WTC11 (cell line): Measurements from ENCODE around the gene AGL. TPM values are rescaled to one million over a fixed set of nuclear protein-coding genes. Genes with fewer than 3 reads are reported as not detected.
"Not testable (repeated sequence)": the region's sequence is repeated elsewhere in the genome, so short reads cannot be mapped to it uniquely, and the experiment has no call there.

Experiments
- ATAC-seq: fragments of 200-7000 bp; cut with Tn5 transposase; 2 replicates; pipeline ENCODE4 v1.10.0; 2021; ENCODE audit warnings: mild to moderate bottlenecking, moderate library complexity
- CTCF ChIA-PET: fragments of 300-600 bp; sonication (Branson Sonifier 250); formaldehyde crosslinking; loops from one replicate; lab custom pipeline; 2021; ENCODE audit warnings: antibody characterized with exemption; lab: Charles Lee
- POLR2A ChIA-PET: fragments of 350-600 bp; sonication (Branson Sonifier 250); formaldehyde crosslinking; loops from one replicate; lab custom pipeline; 2021; ENCODE audit warnings: antibody characterized with exemption; lab: Charles Lee
- DNase-seq: peaks from one replicate; pipeline ENCODE4 v3.0.0; 2021; ENCODE audit warnings: low spot score
- H3K27ac Mint-ChIP-seq: 2 replicates; pipeline ENCODE4 v1.8.0; 2021; ENCODE audit warnings: mixed read lengths
- H3K27me3 Mint-ChIP-seq: 2 replicates; pipeline ENCODE4 v1.8.0; 2021; ENCODE audit warnings: low read depth, mild to moderate bottlenecking, moderate library complexity, mixed read lengths
- H3K36me3 Mint-ChIP-seq: 2 replicates; pipeline ENCODE4 v1.8.0; 2021; ENCODE audit warnings: mixed read lengths
- H3K4me1 Mint-ChIP-seq: 2 replicates; pipeline ENCODE4 v1.8.0; 2022; ENCODE audit warnings: mixed read lengths
- H3K4me3 Mint-ChIP-seq: 2 replicates; pipeline ENCODE4 v1.8.0; 2021; ENCODE audit warnings: mild to moderate bottlenecking, moderate library complexity, mixed read lengths
- H3K9me3 Mint-ChIP-seq: 2 replicates; pipeline ENCODE4 v1.8.0; 2021; ENCODE audit warnings: mixed read lengths
- ESRRA ChIP-seq: sonication (generic); formaldehyde crosslinking; IDR thresholded peaks from 2 replicates; pipeline ENCODE4 v1.8.1; 2022; ENCODE audit warnings: mild to moderate bottlenecking, missing genetic modification reagents, borderline replicate concordance
- HMGA2 ChIP-seq: fragments of 250-450 bp; sonication (Bioruptor Pico); IDR thresholded peaks from 2 replicates; pipeline ENCODE4 v1.4.0; 2021; ENCODE audit warnings: mild to moderate bottlenecking, moderate library complexity
- IRF2 ChIP-seq: sonication (generic); formaldehyde crosslinking; IDR thresholded peaks from 2 replicates; pipeline ENCODE4 v1.8.0; 2022; ENCODE audit warnings: low read depth, missing genetic modification reagents, borderline replicate concordance
- NR2C2 ChIP-seq: sonication (generic); formaldehyde crosslinking; IDR thresholded peaks from 2 replicates; pipeline ENCODE4 v1.8.0; 2022; ENCODE audit warnings: mild to moderate bottlenecking, missing genetic modification reagents
- SMAD3 ChIP-seq: sonication (generic); formaldehyde crosslinking; IDR thresholded peaks from 2 replicates; pipeline ENCODE4 v1.8.0; 2022; ENCODE audit warnings: missing genetic modification reagents, mild to moderate bottlenecking, borderline replicate concordance
- SMAD4 ChIP-seq: sonication (generic); formaldehyde crosslinking; IDR thresholded peaks from 2 replicates; pipeline ENCODE4 v1.8.0; 2022; ENCODE audit warnings: mild to moderate bottlenecking, missing genetic modification reagents
- SOX15 ChIP-seq: fragments of 250-450 bp; sonication (Bioruptor Pico); IDR thresholded peaks from 2 replicates; pipeline ENCODE4 v1.9.0; 2021; ENCODE audit warnings: mild to moderate bottlenecking
- SP1 ChIP-seq: sonication (generic); formaldehyde crosslinking; conservative IDR thresholded peaks from 2 replicates; pipeline ENCODE4 v1.8.1; 2022; ENCODE audit warnings: missing genetic modification reagents
- ZNF232 ChIP-seq: sonication (generic); formaldehyde crosslinking; IDR thresholded peaks from 2 replicates; pipeline ENCODE4 v1.8.0; 2022; ENCODE audit warnings: mild to moderate bottlenecking, missing genetic modification reagents
- ZNF396 ChIP-seq: fragments of 250-450 bp; sonication (Bioruptor Pico); IDR thresholded peaks from 2 replicates; pipeline ENCODE4 v1.8.0; 2021; ENCODE audit warnings: mild to moderate bottlenecking, moderate library complexity, borderline replicate concordance
- total RNA-seq: library from RNA; stranded (reverse); gene quantifications from 3 replicates; pipeline ENCODE4 v1.2.3, GENCODE V29; 2021
- TF ChIP-seq, protein P1 (sequence below): sonication (generic); formaldehyde crosslinking; IDR thresholded peaks from 2 replicates; pipeline ENCODE4 v1.8.0; 2022; ENCODE audit warnings: missing genetic modification reagents
- TF ChIP-seq, protein P2 (sequence below): sonication (generic); formaldehyde crosslinking; conservative IDR thresholded peaks from 2 replicates; pipeline ENCODE4 v1.8.1; 2023; ENCODE audit warnings: mild to moderate bottlenecking, low read depth, missing genetic modification reagents, moderate library complexity
- TF ChIP-seq, protein P3 (sequence below): sonication (generic); formaldehyde crosslinking; IDR thresholded peaks from 2 replicates; pipeline ENCODE4 v1.8.1; 2022; ENCODE audit warnings: mild to moderate bottlenecking, moderate library complexity, missing genetic modification reagents
- TF ChIP-seq, protein P4 (sequence below): sonication (generic); formaldehyde crosslinking; IDR thresholded peaks from 2 replicates; pipeline ENCODE4 v1.8.0; 2022; ENCODE audit warnings: mild to moderate bottlenecking, missing genetic modification reagents
- TF ChIP-seq, protein P5 (sequence below): sonication (generic); formaldehyde crosslinking; IDR thresholded peaks from 2 replicates; pipeline ENCODE4 v1.8.0; 2022; ENCODE audit warnings: mild to moderate bottlenecking, missing genetic modification reagents

AGL gene
- total RNA-seq, 1 experiment from 2014 or later, result 22.5 TPM

DNA sequence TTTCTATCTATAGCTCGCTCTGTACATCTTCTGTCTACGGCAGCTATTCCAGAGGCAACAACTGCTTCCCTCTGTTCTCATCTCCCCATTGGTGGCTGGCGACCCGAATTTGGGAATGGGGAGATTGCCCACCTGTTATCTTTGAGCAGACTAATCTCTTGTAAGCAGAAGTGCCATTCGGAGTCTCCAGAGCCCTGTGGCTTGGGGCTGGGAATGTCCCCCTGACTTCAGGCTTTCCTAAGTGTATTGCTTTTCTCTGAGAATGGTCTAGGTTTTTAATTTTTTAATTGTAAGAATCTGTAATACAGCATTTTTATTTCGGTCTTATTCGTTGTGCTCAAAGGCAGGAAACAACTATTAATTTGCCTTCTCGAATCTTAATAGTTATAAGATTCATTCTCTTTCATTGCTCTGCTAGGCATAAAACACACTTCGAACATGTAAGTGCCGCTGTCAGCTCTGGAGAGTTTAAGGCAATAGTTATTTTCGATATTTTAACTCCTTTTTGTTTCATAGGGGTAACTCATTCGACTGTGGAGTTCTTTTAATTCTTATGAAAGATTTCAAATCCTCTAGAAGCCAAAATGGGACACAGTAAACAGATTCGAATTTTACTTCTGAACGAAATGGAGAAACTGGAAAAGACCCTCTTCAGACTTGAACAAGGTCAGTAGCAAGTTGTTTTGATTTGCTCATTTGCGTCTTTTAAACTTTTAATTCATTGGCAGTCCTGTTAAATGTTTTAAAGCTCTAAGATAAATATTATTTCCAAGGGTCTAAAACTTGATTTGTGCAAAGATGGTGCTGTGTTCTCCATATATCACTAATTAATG lies 514 bp downstream of the AGL start (continued):
- TF ChIP-seq, protein P1, sequence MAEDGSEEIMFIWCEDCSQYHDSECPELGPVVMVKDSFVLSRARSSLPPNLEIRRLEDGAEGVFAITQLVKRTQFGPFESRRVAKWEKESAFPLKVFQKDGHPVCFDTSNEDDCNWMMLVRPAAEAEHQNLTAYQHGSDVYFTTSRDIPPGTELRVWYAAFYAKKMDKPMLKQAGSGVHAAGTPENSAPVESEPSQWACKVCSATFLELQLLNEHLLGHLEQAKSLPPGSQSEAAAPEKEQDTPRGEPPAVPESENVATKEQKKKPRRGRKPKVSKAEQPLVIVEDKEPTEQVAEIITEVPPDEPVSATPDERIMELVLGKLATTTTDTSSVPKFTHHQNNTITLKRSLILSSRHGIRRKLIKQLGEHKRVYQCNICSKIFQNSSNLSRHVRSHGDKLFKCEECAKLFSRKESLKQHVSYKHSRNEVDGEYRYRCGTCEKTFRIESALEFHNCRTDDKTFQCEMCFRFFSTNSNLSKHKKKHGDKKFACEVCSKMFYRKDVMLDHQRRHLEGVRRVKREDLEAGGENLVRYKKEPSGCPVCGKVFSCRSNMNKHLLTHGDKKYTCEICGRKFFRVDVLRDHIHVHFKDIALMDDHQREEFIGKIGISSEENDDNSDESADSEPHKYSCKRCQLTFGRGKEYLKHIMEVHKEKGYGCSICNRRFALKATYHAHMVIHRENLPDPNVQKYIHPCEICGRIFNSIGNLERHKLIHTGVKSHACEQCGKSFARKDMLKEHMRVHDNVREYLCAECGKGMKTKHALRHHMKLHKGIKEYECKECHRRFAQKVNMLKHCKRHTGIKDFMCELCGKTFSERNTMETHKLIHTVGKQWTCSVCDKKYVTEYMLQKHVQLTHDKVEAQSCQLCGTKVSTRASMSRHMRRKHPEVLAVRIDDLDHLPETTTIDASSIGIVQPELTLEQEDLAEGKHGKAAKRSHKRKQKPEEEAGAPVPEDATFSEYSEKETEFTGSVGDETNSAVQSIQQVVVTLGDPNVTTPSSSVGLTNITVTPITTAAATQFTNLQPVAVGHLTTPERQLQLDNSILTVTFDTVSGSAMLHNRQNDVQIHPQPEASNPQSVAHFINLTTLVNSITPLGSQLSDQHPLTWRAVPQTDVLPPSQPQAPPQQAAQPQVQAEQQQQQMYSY (CRISPR knock-in tag), result no peak
- no peak for TF ChIP-seq NR2C2 (CRISPR knock-in tag)
- no peak for TF ChIP-seq SP1 (CRISPR knock-in tag)

DNA sequence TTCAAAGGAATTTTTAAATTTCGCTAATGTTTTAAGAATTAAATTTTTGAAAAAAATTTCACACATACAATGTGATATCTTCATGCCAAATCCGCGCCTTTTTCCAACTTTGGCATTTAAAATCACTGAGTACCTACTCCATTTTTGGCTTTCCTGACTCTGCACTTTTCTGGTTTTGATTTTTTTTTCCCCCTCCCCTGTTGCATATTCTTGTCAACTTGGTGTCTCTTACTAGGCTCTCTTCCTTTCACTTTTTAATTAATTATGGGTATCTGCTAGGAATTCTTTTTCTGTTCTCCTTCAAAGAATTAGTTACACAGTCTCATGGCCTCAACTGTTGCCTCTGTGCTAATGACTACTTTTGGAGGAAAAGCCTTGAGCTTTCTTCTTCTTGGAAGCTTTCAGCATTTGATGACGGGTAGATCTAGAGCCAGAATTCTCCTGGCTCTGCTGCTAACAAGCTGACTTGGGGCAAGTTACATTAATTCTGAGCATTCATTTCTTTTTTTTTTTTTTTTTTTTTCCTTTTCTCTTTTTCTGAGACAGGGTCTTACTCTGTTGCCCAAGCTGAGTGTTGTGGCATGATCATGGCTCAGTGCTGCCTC lies 1.8 kb downstream of the AGL start:
- TF ChIP-seq, protein P2, sequence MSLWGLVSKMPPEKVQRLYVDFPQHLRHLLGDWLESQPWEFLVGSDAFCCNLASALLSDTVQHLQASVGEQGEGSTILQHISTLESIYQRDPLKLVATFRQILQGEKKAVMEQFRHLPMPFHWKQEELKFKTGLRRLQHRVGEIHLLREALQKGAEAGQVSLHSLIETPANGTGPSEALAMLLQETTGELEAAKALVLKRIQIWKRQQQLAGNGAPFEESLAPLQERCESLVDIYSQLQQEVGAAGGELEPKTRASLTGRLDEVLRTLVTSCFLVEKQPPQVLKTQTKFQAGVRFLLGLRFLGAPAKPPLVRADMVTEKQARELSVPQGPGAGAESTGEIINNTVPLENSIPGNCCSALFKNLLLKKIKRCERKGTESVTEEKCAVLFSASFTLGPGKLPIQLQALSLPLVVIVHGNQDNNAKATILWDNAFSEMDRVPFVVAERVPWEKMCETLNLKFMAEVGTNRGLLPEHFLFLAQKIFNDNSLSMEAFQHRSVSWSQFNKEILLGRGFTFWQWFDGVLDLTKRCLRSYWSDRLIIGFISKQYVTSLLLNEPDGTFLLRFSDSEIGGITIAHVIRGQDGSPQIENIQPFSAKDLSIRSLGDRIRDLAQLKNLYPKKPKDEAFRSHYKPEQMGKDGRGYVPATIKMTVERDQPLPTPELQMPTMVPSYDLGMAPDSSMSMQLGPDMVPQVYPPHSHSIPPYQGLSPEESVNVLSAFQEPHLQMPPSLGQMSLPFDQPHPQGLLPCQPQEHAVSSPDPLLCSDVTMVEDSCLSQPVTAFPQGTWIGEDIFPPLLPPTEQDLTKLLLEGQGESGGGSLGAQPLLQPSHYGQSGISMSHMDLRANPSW, result no peak
- TF ChIP-seq SOX15 (CRISPR knock-in tag), result no peak
- TF ChIP-seq, all 79 proteins: peak for 0
- Mint-ChIP-seq H3K27ac (peak overlapping the region; percentile 82), H3K4me1 (peaks cover 32% of the 10 kb centered on the region), H3K4me3 (peak overlapping the region; percentile 92), H3K27me3 (no peaks in the 10 kb centered on the region), H3K9me3 (peaks cover 5% of the 10 kb centered on the region; the same call in 1 of the 2 replicates), H3K36me3 (peaks cover 29% of the 10 kb centered on the region)
- ChIA-PET POLR2A (interaction anchor here (0.7 kb wide), 1 partner anchor 624 kb away, joined by 4 read pairs; no protein-coding TSS in a partner anchor), CTCF (no interaction called here)
- ATAC-seq, result no peak
- DNase-seq, result no peak

DNA sequence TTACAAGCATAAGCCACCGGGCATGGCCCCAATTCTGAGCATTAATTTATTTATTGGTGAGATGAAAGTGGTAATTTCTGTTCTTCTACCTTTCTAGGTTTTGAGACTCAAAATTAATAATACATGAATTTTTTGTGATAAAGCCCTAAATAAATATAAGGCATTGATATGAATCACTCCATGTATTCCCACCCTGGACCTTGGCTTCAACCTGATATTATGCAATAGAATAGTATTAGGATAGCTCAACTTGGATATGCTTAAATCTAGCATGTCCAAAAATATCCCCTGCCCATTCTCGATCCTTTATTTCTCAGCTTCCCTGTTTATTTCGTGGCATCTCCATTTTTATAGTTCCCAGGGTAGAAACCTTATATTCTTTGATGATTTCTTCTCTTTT lies 2.5 kb downstream of the AGL start:
- ATAC-seq (no peak), DNase-seq (no peak)
- no peaks in the 10 kb centered on the region for H3K27me3 Mint-ChIP-seq
- H3K36me3 Mint-ChIP-seq, result peaks cover 33% of the 10 kb centered on the region
- TF ChIP-seq ZNF232 (CRISPR knock-in tag), result no peak
- TF ChIP-seq ZNF396 (CRISPR knock-in tag), result no peak
- TF ChIP-seq SMAD3 (CRISPR knock-in tag), result no peak
- TF ChIP-seq, protein P3, sequence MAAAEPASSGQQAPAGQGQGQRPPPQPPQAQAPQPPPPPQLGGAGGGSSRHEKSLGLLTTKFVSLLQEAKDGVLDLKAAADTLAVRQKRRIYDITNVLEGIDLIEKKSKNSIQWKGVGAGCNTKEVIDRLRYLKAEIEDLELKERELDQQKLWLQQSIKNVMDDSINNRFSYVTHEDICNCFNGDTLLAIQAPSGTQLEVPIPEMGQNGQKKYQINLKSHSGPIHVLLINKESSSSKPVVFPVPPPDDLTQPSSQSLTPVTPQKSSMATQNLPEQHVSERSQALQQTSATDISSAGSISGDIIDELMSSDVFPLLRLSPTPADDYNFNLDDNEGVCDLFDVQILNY, result no peak
- H3K27ac Mint-ChIP-seq, result no peak overlapping the region
- CTCF ChIA-PET, result no interaction called here
- peaks cover 25% of the 10 kb centered on the region for H3K4me1 Mint-ChIP-seq
- POLR2A ChIA-PET, result no interaction called here
- H3K9me3 Mint-ChIP-seq, result peaks cover 5% of the 10 kb centered on the region; the same call in 1 of the 2 replicates
- no peak overlapping the region for H3K4me3 Mint-ChIP-seq

DNA sequence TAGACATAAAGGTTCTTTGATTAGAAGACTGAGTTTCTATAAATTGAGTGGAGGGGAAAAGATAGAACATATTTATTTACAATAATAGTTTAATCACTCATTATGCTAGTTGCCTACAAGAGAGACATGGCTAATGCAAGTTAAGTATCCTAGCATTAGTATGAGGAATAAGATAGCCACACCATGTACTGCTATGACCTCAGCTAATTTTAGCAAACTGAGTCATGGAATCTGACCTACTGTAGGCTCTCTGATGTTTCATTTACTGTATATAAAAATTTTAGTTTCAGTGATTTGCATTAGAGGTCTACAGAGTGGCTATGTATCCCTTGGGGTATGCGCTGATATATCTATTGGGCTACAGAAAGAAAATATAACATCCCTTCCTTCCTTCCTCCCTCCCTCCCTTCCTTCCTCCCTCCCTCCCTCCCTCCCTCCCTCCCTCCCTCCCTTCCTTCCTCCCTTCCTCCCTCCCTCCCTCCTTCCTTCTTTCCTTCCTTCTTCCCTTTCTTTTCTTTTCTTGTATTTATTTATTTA lies 5.8 kb downstream of the AGL start:
- DNase-seq, result no peak
- ATAC-seq, result no peak
- H3K27me3 Mint-ChIP-seq, result no peaks in the 10 kb centered on the region
- peaks cover 40% of the 10 kb centered on the region for H3K36me3 Mint-ChIP-seq
- H3K4me3 Mint-ChIP-seq, result no peak overlapping the region
- TF ChIP-seq HMGA2 (CRISPR knock-in tag) (no peak), IRF2 (CRISPR knock-in tag) (no peak), ESRRA (CRISPR knock-in tag) (no peak), SMAD4 (CRISPR knock-in tag) (no peak)
- TF ChIP-seq, protein P4, sequence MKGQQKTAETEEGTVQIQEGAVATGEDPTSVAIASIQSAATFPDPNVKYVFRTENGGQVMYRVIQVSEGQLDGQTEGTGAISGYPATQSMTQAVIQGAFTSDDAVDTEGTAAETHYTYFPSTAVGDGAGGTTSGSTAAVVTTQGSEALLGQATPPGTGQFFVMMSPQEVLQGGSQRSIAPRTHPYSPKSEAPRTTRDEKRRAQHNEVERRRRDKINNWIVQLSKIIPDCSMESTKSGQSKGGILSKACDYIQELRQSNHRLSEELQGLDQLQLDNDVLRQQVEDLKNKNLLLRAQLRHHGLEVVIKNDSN (CRISPR knock-in tag), result no peak
- TF ChIP-seq, protein P5, sequence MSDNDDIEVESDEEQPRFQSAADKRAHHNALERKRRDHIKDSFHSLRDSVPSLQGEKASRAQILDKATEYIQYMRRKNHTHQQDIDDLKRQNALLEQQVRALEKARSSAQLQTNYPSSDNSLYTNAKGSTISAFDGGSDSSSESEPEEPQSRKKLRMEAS (CRISPR knock-in tag), result no peak
- peaks cover 9% of the 10 kb centered on the region; the same call in 1 of the 2 replicates for H3K9me3 Mint-ChIP-seq
- peaks cover 12% of the 10 kb centered on the region for H3K4me1 Mint-ChIP-seq
- POLR2A ChIA-PET, result no interaction called here
- CTCF ChIA-PET, result no interaction called here
- H3K27ac Mint-ChIP-seq, result no peak overlapping the region

DNA sequence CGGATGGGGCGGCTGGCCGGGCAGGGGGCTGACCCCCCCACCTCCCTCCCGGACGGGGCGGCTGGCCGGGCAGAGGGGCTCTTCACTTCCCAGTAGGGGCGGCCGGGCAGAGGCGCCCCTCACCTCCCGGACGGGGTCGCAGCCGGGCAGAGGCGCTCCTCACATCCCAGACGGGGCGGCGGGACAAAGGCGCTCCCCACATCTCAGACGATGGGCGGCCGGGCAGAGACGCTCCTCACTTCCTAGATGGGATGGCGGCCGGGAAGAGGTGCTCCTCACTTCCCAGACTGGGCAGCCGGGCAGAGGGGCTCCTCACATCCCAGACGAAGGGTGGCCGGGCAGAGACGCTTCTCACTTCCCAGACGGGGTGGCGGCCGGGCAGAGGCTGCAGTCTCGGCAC lies 6.9 kb downstream of the AGL start:
- H3K27ac Mint-ChIP-seq, H3K4me3 Mint-ChIP-seq, CTCF ChIA-PET, H3K9me3 Mint-ChIP-seq, H3K4me1 Mint-ChIP-seq, ATAC-seq, DNase-seq, H3K27me3 Mint-ChIP-seq, POLR2A ChIA-PET: not testable (repeated sequence)
- peaks cover 49% of the 10 kb centered on the region for H3K36me3 Mint-ChIP-seq
